ENCODE data around the gene VSTM2B.
A peak's percentile ranks its signal among the peaks of the same experiment; 100 is the strongest.
"Not testable (repeated sequence)": the region's sequence is repeated elsewhere in the genome, so short reads cannot be mapped to it uniquely, and the experiment has no call there.

The VSTM2B gene

DNA sequence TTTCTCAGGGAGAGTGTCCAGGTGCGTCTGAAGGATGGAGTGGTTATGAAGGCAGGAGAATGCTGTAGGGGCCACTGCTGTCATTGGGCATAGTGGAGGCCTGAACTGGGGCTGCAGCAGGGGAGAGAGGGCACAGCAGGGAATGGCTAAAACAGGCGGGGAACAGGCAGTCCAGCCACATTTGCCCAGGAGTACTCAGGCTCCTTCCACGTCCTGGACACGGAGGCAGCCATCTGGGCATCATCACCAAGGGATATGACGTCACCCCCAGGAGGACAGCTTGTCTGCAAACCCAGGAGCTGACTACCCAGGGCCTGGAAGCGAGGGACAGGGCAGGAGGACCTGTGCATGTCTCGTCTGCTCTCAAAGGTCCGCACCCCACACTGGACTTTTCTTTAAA, 22.2 kb downstream of the VSTM2B start:
- no peaks in the 10 kb centered on the region for H3K4me1 Mint-ChIP-seq (ENCODE audit: low read depth)

DNA sequence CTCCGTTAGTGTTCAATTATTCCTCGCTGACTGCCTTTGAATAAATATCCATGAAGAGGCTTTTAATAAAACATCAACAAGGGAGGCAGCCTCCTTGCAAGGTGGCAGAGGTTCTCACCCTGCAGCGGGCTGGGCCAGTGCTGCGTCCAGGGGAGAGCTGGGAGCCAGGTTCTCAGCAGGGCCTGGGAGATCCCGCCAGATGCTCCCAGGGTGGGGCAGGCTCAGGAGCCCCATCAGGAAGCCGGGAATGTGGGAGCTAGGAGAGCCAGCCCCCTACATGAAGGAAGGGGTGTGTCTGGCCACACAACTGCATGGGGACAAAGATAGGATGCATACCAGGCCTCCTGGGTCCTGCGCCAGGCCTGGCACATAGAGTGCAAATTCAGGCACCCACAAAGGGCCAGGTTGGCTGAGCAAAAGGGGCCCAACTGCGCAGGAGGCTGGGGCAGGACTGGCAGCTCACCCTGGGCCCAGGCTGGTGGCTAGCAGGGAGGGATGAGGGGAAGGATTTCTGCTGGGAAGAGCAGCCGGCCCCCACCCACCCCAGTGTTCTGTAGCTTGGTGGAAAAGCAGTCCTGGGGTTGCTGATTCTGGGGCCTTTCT, 22.8 kb downstream of the VSTM2B start:
- no peak for DNase-seq
- no peaks in the 10 kb centered on the region for H3K36me3 Mint-ChIP-seq (ENCODE audit: low read depth)
- H3K4me1 Mint-ChIP-seq (ENCODE audit: low read depth), result no peaks in the 10 kb centered on the region
- peaks cover 6% of the 10 kb centered on the region for H3K9me3 Mint-ChIP-seq
- H3K27me3 Mint-ChIP-seq, result peaks cover 35% of the 10 kb centered on the region
- no peak overlapping the region for H3K4me3 Mint-ChIP-seq
- H3K27ac Mint-ChIP-seq, result no peak overlapping the region

More for the DNA sequence above, 22.2 kb downstream of the VSTM2B start:
- DNase-seq, result peak; percentile 6
- Mint-ChIP-seq H3K4me3 (no peak overlapping the region), H3K27ac (no peak overlapping the region), H3K9me3 (no peaks in the 10 kb centered on the region), H3K27me3 (peaks cover 32% of the 10 kb centered on the region), H3K36me3 (ENCODE audit: low read depth) (no peaks in the 10 kb centered on the region)

DNA sequence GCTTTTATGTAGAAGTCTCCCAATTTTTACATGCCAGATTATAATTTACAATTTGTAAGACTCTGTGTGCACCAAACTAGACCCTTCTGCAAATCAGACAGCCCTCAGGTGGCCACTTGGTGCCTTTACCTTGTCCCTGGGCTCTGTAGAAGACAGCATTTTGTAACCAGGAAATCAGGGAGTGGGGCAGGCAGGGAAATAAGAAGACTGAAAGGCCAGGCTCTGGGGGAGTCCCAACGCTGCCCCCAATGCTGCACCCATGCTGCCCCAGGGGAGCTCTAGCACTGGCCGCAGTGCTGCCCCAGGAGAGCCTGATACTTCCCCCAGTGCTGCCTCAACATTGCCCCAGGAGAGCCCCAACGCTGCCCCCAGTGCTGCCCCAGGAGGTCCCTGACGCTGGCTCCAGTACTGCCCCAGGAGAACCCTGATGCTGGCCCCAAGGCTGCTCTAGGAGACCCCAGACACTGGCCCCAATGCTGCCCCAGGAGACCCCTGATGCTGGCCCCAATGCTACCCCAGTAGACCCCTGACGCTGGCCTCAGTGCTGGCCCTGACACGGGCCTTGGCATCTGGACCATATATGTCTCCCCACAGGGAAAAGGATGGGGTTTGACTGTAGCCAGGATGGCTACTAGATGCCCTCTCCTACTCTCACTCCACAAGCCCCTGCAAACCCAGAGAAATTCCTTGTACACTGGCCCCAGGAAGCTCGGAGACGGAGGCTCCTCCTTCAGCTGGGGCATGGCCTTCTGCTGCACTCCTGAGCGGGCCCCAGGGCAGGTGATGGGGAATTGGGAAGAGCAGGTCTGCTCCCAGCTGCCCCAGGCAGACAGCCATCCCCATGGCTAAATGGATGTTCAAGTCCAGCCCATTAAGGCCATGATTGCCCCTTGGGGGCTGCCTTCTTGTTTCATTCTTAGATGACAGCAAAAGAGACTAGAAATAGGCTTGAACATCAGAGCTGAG, 23.6 kb downstream of the VSTM2B start:
- Mint-ChIP-seq H3K4me1 (ENCODE audit: low read depth) (no peaks in the 10 kb centered on the region), H3K36me3 (ENCODE audit: low read depth) (no peaks in the 10 kb centered on the region), H3K9me3 (peaks cover 11% of the 10 kb centered on the region), H3K4me3 (no peak overlapping the region), H3K27me3 (peaks cover 37% of the 10 kb centered on the region), H3K27ac (no peak overlapping the region)
- DNase-seq, result peak; percentile 11

DNA sequence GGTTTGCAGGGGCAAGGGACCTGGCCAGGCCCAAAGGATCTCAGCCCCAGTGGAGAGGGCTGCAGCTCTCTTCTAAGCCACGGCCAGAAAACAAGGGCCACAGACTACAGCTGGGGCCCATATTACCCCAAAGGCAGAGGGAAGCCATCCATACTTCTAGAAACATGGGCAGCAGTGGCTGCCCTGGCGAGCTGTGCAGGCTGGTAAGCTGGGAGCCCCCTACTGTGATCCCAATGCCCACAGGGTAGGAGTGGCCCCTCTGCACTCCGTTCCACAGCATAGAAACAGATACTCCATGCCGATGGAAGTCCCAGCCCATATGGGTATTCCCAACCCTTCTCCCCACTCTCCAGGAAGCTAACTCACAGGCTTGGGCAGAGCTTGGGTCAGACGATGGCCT, 25.1 kb downstream of the VSTM2B start:
- Mint-ChIP-seq H3K9me3 (peaks cover 24% of the 10 kb centered on the region), H3K27me3 (peaks cover 43% of the 10 kb centered on the region), H3K4me3 (no peak overlapping the region), H3K4me1 (ENCODE audit: low read depth) (no peaks in the 10 kb centered on the region), H3K36me3 (ENCODE audit: low read depth) (no peaks in the 10 kb centered on the region), H3K27ac (no peak overlapping the region)
- DNase-seq, result no peak

DNA sequence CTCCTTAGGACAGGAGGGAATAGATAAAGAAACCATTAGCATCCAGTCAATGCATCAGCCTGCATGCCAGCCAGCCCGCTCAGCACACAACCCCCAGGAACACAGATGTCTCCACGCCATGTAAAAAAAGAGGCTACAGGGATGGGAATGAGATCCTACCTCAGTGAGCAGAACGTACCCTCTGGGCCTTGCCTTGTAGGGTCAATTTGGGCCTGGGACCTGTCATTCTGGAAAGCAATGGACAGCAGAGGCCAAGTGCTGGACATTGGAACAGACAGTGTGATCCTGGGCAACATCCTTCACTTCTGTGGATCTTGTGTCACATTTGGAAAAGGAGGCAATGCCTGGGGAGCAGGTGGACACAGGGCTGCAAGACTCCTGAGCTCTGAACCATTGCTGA, 26.0 kb downstream of the VSTM2B start:
- Mint-ChIP-seq H3K27ac (no peak overlapping the region), H3K27me3 (peaks cover 49% of the 10 kb centered on the region), H3K36me3 (ENCODE audit: low read depth) (no peaks in the 10 kb centered on the region), H3K9me3 (peaks cover 27% of the 10 kb centered on the region), H3K4me3 (no peak overlapping the region), H3K4me1 (ENCODE audit: low read depth) (no peaks in the 10 kb centered on the region)
- peak; percentile 2 for DNase-seq

DNA sequence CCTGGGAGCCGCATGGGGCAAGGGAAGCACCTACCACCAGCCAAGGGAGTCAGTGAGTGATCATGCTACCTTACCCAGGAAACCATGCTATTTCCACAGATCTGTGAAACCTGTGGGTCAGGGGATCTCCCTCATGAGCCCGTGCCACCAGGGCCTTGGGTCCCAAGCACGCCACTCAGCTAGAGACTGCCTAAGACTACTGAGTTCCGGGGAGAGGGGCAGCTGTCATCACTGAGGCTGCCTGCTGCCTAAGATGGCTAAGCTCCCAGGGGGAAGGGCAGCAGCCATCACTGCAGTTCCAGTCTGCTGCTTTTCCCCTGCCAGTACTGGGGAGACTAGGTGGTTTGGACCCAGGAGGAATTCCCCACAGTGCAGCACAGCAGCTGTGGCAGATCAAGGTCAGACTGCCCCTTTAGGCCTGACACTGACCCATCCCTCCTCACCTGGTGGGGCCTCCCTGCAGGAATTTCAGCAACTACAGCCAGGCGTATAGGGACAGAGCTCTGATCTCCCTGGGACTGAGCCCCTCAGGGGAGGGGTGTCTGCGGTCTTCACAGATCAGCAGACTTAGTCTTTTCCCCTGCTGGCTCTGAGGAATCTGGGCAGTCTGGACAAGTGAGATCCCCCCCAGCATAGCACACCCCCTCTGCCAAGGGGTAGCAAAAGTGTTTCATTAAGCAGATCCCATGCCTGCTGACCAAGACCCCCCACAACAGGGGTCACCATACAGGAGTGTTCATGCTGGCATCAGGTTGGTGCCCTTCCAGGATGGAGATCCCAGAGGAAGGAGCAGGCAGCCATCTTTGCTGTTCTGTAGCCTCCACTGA, 26.9 kb downstream of the VSTM2B start:
- no peak overlapping the region for H3K4me3 Mint-ChIP-seq
- peaks cover 44% of the 10 kb centered on the region for H3K27me3 Mint-ChIP-seq
- peaks cover 27% of the 10 kb centered on the region for H3K9me3 Mint-ChIP-seq
- no peaks in the 10 kb centered on the region for H3K36me3 Mint-ChIP-seq (ENCODE audit: low read depth)
- H3K4me1 Mint-ChIP-seq (ENCODE audit: low read depth), result no peaks in the 10 kb centered on the region
- peak; percentile 16 for DNase-seq
- no peak overlapping the region for H3K27ac Mint-ChIP-seq

DNA sequence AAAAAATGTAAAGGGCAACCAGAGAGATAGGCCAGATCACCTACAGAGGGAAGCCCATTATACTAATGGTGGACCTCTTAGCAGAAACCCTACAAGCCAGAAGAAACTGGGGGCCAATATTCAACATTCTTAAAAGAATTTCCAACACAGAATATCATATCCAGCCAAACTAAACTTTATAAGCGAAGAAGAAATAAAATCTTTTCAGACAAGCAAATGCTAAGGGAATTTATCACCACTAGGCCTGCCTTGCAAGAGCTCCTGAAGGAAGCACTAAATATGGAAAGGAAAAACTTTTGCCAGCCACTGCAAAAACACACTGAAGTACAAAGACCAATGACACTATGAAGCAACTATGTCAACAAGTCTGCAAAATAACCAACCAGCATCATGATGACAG, 28.4 kb downstream of the VSTM2B start:
- H3K4me1 Mint-ChIP-seq (ENCODE audit: low read depth), result no peaks in the 10 kb centered on the region
- H3K36me3 Mint-ChIP-seq (ENCODE audit: low read depth), result no peaks in the 10 kb centered on the region
- peaks cover 40% of the 10 kb centered on the region for H3K27me3 Mint-ChIP-seq
- DNase-seq, result no peak
- peaks cover 33% of the 10 kb centered on the region for H3K9me3 Mint-ChIP-seq
- H3K27ac Mint-ChIP-seq, result no peak overlapping the region
- H3K4me3 Mint-ChIP-seq, result no peak overlapping the region

DNA sequence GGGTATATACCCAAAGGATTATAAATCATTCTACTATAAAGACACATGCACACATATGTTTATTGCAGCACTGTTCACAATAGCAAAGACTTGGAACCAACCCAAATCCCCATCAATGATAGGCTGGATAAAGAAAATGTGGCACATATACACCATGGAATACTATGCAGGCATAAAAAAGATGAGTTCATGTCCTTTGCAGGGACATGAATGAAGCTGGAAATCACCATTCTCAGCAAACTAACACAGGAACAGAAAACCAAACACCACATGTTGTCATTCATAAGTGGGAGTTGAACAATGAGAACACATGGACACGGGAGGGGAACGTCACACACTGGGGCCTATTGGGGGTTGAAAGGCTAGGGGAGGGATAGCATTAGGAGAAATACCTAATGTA, 33.3 kb downstream of the VSTM2B start:
- not testable (repeated sequence) for H3K27ac Mint-ChIP-seq; H3K4me3 Mint-ChIP-seq; DNase-seq; H3K36me3 Mint-ChIP-seq (ENCODE audit: low read depth); H3K4me1 Mint-ChIP-seq (ENCODE audit: low read depth)
- Mint-ChIP-seq H3K27me3 (peaks cover 41% of the 10 kb centered on the region), H3K9me3 (peaks cover 31% of the 10 kb centered on the region)

DNA sequence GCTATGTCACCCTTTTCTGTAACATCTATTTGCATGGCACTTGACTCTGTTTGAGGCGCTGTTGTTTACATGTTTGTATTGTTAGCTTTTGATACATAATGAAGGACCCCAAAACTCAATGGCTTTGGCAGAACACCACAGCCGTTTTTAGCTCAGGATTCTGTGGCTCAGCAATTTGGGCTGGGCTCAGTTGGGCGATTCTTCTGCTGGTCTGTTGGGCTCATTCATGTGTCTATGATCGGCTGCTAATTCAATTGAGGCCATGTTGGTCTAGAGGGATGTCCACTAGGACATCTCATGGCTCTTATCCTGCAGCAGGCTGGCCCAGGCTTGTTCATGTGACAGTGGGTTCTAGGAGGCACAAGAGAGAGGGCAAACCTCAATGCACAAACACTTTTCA, 33.9 kb downstream of the VSTM2B start:
- Mint-ChIP-seq H3K36me3 (ENCODE audit: low read depth) (no peaks in the 10 kb centered on the region), H3K9me3 (peaks cover 26% of the 10 kb centered on the region), H3K4me3 (no peak overlapping the region), H3K27me3 (peaks cover 41% of the 10 kb centered on the region), H3K27ac (no peak overlapping the region), H3K4me1 (ENCODE audit: low read depth) (peaks cover 4% of the 10 kb centered on the region)
- no peak for DNase-seq

DNA sequence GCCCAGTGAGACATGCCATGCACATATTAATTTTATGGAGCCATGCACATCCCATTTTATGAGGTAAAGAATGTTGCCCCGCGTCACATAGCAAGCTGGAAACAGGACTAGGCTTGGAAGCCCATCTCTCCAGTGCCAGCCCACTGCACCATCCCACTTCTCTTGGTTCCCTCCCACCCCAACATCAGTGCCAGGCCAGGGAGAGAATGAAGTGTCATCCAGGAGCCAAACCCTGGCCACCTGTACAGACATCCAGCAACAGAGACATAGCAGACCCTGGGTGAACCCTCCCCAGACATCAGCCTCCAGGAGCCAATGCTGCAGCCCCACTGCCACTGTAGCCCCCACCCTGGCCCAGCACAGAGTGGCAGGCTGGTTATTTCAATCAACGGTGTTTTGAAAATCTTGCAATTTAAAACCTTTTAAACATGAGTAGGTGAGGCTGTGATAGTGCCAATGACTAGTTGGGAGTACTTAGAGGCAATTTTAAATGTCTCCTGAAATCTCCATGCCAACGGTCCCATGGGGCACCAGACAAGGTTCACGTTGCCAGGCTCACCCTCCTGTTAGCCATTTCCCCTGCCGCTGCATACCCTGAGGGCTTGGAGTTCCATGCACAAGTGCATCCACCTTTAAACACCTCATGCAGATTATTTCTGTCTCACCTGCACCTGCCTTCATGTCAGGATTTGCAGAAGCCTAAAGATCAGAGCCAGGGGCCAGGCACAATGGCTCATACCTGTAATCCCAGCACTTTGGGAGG, 34.7 kb downstream of the VSTM2B start:
- H3K9me3 Mint-ChIP-seq, result peaks cover 19% of the 10 kb centered on the region
- H3K4me1 Mint-ChIP-seq (ENCODE audit: low read depth), result peaks cover 12% of the 10 kb centered on the region
- H3K27me3 Mint-ChIP-seq, result peaks cover 41% of the 10 kb centered on the region
- H3K36me3 Mint-ChIP-seq (ENCODE audit: low read depth), result no peaks in the 10 kb centered on the region
- no peak overlapping the region for H3K4me3 Mint-ChIP-seq
- DNase-seq, result peak; percentile 7
- H3K27ac Mint-ChIP-seq, result no peak overlapping the region

DNA sequence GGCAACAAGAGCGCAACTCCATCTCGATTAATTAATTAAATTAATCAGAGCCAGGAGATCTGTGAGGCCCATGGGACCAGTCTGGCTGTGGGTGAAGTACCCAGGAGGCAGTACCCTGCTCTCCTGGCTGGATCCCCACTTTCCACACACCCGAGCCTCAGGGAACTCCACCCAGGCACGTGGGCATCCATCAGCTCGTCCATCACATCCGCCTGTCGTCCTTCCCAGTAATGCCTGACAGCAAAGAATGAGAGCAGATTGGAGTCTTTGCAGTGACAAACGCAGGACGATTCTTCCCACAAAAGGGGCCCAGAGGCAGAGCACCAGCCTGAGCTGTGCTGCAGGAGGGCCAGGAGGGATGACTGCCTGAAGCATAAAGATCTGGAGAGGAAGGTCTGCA, 35.8 kb downstream of the VSTM2B start:
- Mint-ChIP-seq H3K36me3 (ENCODE audit: low read depth) (no peaks in the 10 kb centered on the region), H3K4me1 (ENCODE audit: low read depth) (peaks cover 15% of the 10 kb centered on the region), H3K27me3 (peaks cover 35% of the 10 kb centered on the region), H3K4me3 (no peak overlapping the region), H3K9me3 (peaks cover 14% of the 10 kb centered on the region), H3K27ac (no peak overlapping the region)
- peak; percentile 11 for DNase-seq

DNA sequence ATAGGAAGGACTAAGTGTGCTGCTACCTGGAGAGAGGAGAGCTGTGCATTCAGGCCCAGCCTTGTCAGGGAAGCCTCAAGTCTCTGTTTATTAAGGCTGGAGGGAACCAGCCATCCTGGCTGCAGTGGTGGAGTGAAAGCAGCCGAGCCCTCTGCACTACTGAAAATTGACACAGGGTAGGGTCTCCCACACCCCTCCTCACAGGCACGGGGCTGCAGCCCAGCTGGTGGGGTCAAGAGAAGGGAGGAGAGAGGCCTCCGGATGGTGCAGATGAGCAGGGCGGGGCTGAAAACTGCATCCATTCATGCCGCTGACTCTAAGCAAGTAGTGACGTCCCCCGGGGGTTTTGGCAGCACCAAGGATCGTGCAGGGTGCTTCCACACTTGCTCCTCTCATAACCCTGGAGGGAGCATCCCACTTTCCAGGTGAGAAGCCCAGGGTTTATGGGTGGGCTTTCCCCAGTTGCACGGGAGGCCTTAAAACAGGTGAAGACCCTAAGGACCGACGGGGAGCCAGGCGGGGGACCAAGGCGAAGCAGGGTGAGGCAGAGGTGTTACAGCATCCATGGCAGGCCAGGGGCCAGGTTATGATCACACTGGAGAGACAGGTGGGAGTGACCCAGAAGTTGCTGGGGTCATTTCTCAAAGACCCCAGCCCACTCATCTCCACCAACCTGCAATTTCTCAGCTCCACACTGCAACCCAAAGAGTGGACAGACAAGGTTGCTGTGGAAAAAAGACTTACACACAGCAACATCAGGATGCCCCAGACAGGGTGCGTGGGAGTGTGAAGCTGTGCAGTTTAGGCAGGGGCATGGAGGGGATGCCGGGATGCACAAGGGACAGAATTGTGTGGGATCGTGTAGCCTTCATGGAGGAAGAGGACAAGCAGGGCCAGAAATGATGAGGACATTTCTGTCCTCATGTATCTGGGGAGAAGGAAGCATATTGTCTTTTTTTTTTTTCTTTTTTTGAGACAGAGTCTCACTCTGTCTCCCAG, 36.8 kb downstream of the VSTM2B start:
- Mint-ChIP-seq H3K4me3 (no peak overlapping the region), H3K27ac (no peak overlapping the region), H3K36me3 (ENCODE audit: low read depth) (no peaks in the 10 kb centered on the region), H3K4me1 (ENCODE audit: low read depth) (peaks cover 15% of the 10 kb centered on the region), H3K27me3 (peaks cover 38% of the 10 kb centered on the region), H3K9me3 (peaks cover 14% of the 10 kb centered on the region)
- peak; percentile 13 for DNase-seq

DNA sequence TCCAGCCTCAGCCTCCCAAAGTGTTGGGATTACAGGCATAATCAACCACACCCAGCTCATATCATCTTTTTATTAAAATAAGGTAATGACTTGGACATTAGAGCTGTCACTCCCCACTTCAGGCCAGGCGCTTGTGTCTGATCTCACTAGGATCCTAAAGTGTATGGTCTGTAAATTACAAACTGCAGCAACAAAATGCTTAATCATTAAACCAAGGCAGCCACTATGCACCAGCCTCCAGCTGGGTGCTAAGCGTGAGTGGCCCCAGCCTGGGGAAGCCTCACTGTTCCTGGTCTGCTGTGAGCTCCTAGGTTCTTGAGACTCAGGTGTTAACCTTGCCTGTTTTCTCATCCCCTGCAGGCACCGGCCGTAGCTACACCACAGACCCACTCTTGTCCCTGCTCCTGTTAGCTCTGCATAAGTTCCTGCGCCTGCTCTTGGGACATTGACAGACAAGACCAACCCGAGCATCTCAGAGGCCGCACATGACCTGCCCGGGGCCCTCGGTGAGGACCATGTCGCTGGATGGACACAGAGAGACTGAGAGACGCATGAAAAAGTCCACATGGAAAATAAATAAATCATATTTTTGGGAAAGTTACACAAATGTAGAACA, 37.8 kb downstream of the VSTM2B start:
- peak; percentile 17 for DNase-seq
- no peaks in the 10 kb centered on the region for H3K36me3 Mint-ChIP-seq (ENCODE audit: low read depth)
- H3K27me3 Mint-ChIP-seq, result peaks cover 46% of the 10 kb centered on the region
- peaks cover 9% of the 10 kb centered on the region for H3K9me3 Mint-ChIP-seq
- H3K27ac Mint-ChIP-seq, result no peak overlapping the region
- no peak overlapping the region for H3K4me3 Mint-ChIP-seq
- H3K4me1 Mint-ChIP-seq (ENCODE audit: low read depth), result peaks cover 15% of the 10 kb centered on the region
